Small intestine (tissue), 7 donors: ENCODE data around the gene HSD3B7. TPM values are rescaled to one million over a fixed set of nuclear protein-coding genes. Genes with fewer than 3 reads are reported as not detected.
"Not testable (repeated sequence)": the region's sequence is repeated elsewhere in the genome, so short reads cannot be mapped to it uniquely, and the experiment has no call there.

ENCODE experiments used
- DNase-seq, 2 donors: peaks; one replicate each; pipeline versions ENCODE4 v3.0.0 to v3.0.0-alpha.2; 2013
- FAIRE-seq: peaks from 2 replicates; lab custom pipeline; 2012; peaks lifted over from hg19 to GRCh38; lab: Jason Lieb, UNC
- H3K27ac ChIP-seq, 3 donors: one replicate each; pipeline ENCODE4 v1.5.1; 2013; ENCODE audit warnings: low read length in 2 of 3, mild to moderate bottlenecking in 2 of 3, control low read depth in 1 of 3, inconsistent platforms in 1 of 3, low read depth in 1 of 3, moderate library complexity in 1 of 3
- H3K27me3 ChIP-seq, 3 donors: one replicate each; pipeline ENCODE4 v1.6.1; 2013; ENCODE audit warnings: low read length in 3 of 3, inconsistent platforms in 1 of 3; ENCODE audit not compliant: control insufficient read depth in 3 of 3, insufficient read depth in 3 of 3
- H3K36me3 ChIP-seq, 3 donors: one replicate each; pipeline ENCODE4 v1.6.1; 2013; ENCODE audit warnings: low read length in 3 of 3, inconsistent platforms in 1 of 3, low read depth in 1 of 3, mild to moderate bottlenecking in 1 of 3, moderate library complexity in 1 of 3; ENCODE audit not compliant: control insufficient read depth in 3 of 3, insufficient read depth in 2 of 3
- H3K4me1 ChIP-seq, 3 donors: one replicate each; pipeline ENCODE4 v1.6.1; 2013; ENCODE audit warnings: low read length in 2 of 3, inconsistent platforms in 1 of 3, low read depth in 1 of 3, mild to moderate bottlenecking in 1 of 3, moderate library complexity in 1 of 3; ENCODE audit not compliant: control insufficient read depth in 3 of 3, insufficient read depth in 2 of 3
- H3K4me3 ChIP-seq, 3 donors: one replicate each; pipeline ENCODE4 v1.5.1; 2013; ENCODE audit warnings: low read length in 3 of 3, control low read depth in 1 of 3, inconsistent platforms in 1 of 3, low read depth in 1 of 3, mild to moderate bottlenecking in 1 of 3, moderate library complexity in 1 of 3
- H3K9me3 ChIP-seq, 2 donors: one replicate each; pipeline ENCODE4 v1.6.1; 2013; ENCODE audit warnings: low read depth in 1 of 2, low read length in 1 of 2; ENCODE audit not compliant: control insufficient read depth in 2 of 2, insufficient read depth in 1 of 2
- WGBS, 3 donors: extraction: QIAGEN DNeasy Blood & Tissue Kit; methylation state at CpG; one replicate each; pipeline ENCODE4 v1.1.7; 2013; 5-methylcytosine and 5-hydroxymethylcytosine counted together
- polyA plus RNA-seq, 4 donors: library from polyadenylated mRNA; stranded (reverse) in 3 of 4; unstranded in 1 of 4; fragments of 200-250 nt in 3 of 4; fragments of 120-200 nt in 1 of 4; gene quantifications; one replicate each; pipeline versions ENCODE4 v1.2.1 to v1.2.3, GENCODE V29; 2013
- donor health status: healthy with polysubstance abuse.
- donor health status: control.
- donor health status: control.
- donor health status: Bipolar disorder and iron deficiency.
- donor health status: healthy.

HSD3B7 gene
- polyA plus RNA-seq, 4 donors, result 15.9 to 48.9 (median 23.2) TPM

- 10 to 16% (median 13%) methylated on average over 32 to 44 of the region's 45 CpGs for WGBS, 3 donors
- no peaks in the 10 kb centered on the region for H3K9me3 ChIP-seq
- H3K27me3 ChIP-seq, result peaks cover 0 to 59% (median 9%) of the 10 kb centered on the region in 3 donors
- FAIRE-seq, result no peak
- no peaks in the 10 kb centered on the region for H3K36me3 ChIP-seq
- H3K27ac ChIP-seq, result no peak within 1 kb of the TSS
- no peak for DNase-seq
- no peaks in the 10 kb centered on the region for H3K4me1 ChIP-seq
- peak within 1 kb of the TSS in 1 of 3 donors; percentile 22 for H3K4me3 ChIP-seq
These were observed 25.7 kb downstream of the HSD3B7 start, which contains the start of gene STX1B for GRCh38 chr16:31010585-31011325. Gene STX1B (minus strand): TSS chr16:31010638. CDS start chr16:31010396, 242 bp downstream.

GRCh38 chr16:31011815-31012214 lies 26.8 kb downstream of the HSD3B7 start:
- FAIRE-seq, H3K4me1 ChIP-seq, H3K9me3 ChIP-seq, H3K36me3 ChIP-seq, H3K4me3 ChIP-seq, DNase-seq, H3K27ac ChIP-seq: not testable (repeated sequence)
- peaks cover 0 to 51% (median 8%) of the 10 kb centered on the region in 3 donors for H3K27me3 ChIP-seq
- 81 to 83% (median 82%) methylated on average over 7 of the region's 7 CpGs for WGBS, 3 donors

GRCh38 chr16:31013292-31013691 lies 28.3 kb downstream of the HSD3B7 start:
- H3K4me1 ChIP-seq, H3K36me3 ChIP-seq, FAIRE-seq, H3K9me3 ChIP-seq, H3K4me3 ChIP-seq, H3K27ac ChIP-seq, DNase-seq: not testable (repeated sequence)
- H3K27me3 ChIP-seq, result peaks cover 0 to 38% (median 8%) of the 10 kb centered on the region in 3 donors

GRCh38 chr16:31016018-31016417 lies 31.0 kb downstream of the HSD3B7 start:
- FAIRE-seq (no peak), DNase-seq (peak; percentile 21 to 30)
- H3K4me3 ChIP-seq, result no peak overlapping the region
- no peaks in the 10 kb centered on the region for H3K9me3 ChIP-seq
- H3K27ac ChIP-seq, result no peak overlapping the region
- H3K36me3 ChIP-seq, result no peaks in the 10 kb centered on the region
- WGBS, 3 donors, result 66 to 68% (median 68%) methylated on average over 6 of the region's 6 CpGs
- peaks cover 0 to 17% (median 5%) of the 10 kb centered on the region in 3 donors for H3K27me3 ChIP-seq
- H3K4me1 ChIP-seq, result no peaks in the 10 kb centered on the region

GRCh38 chr16:31017756-31018155 lies 32.7 kb downstream of the HSD3B7 start:
- not testable (repeated sequence) for H3K36me3 ChIP-seq, H3K27ac ChIP-seq, H3K4me1 ChIP-seq, DNase-seq, H3K27me3 ChIP-seq, H3K4me3 ChIP-seq, FAIRE-seq, H3K9me3 ChIP-seq
- WGBS, 3 donors, result 93 to 95% (median 95%) methylated on average over 10 of the region's 10 CpGs

GRCh38 chr16:31020536-31020935 lies 35.5 kb downstream of the HSD3B7 start:
- H3K9me3 ChIP-seq, result no peaks in the 10 kb centered on the region
- FAIRE-seq (no peak), DNase-seq (no peak)
- H3K27me3 ChIP-seq, result no peaks in the 10 kb centered on the region
- H3K27ac ChIP-seq, result no peak overlapping the region
- H3K4me3 ChIP-seq, result no peak overlapping the region
- WGBS, 3 donors, result 89 to 98% (median 91%) methylated on average over 3 of the region's 3 CpGs
- H3K36me3 ChIP-seq, result no peaks in the 10 kb centered on the region
- H3K4me1 ChIP-seq, result no peaks in the 10 kb centered on the region

- H3K27ac ChIP-seq, result peak overlapping the region in 2 of 3 donors; percentile 8 to 61
- H3K36me3 ChIP-seq, result no peaks in the 10 kb centered on the region
- DNase-seq, result peak; percentile 52 to 76
- H3K4me3 ChIP-seq, result no peak overlapping the region
- 31 to 58% (median 50%) methylated on average over 12 of the region's 12 CpGs for WGBS, 3 donors
- no peaks in the 10 kb centered on the region for H3K9me3 ChIP-seq
- H3K27me3 ChIP-seq, result no peaks in the 10 kb centered on the region
- H3K4me1 ChIP-seq, result no peaks in the 10 kb centered on the region
- FAIRE-seq, result no peak
These were observed 37.7 kb downstream of the HSD3B7 start for GRCh38 chr16:31022544-31023251.

GRCh38 chr16:31023252-31023602 lies 38.2 kb downstream of the HSD3B7 start:
- WGBS, 3 donors, result 92 to 94% (median 92%) methylated on average over 4 of the region's 4 CpGs
- no peaks in the 10 kb centered on the region for H3K36me3 ChIP-seq
- H3K4me3 ChIP-seq, result no peak overlapping the region
- H3K4me1 ChIP-seq, result no peaks in the 10 kb centered on the region
- H3K9me3 ChIP-seq, result no peaks in the 10 kb centered on the region
- FAIRE-seq (no peak), DNase-seq (no peak)
- no peaks in the 10 kb centered on the region for H3K27me3 ChIP-seq
- peak overlapping the region in 1 of 3 donors; percentile 8 for H3K27ac ChIP-seq
